GM19023 (cell line): ENCODE results near the gene EYA2.

Source experiments
- ATAC-seq: cut with Tn5 transposase; IDR thresholded peaks from one replicate; pipeline ENCODE4 v1.9.1; 2021; ENCODE audit warnings: mild to moderate bottlenecking, moderate library complexity; ENCODE audit not compliant: unreplicated experiment

Gene EYA2

GRCh38 chr20:47133809-47134456 lies 239.3 kb downstream of the EYA2 start:
- ATAC-seq, result no peak

GRCh38 chr20:47136782-47137181 lies 242.1 kb downstream of the EYA2 start:
- ATAC-seq, result no peak

GRCh38 chr20:47137231-47137870 lies 242.7 kb downstream of the EYA2 start:
- no peak for ATAC-seq

GRCh38 chr20:47139934-47140535 lies 245.4 kb downstream of the EYA2 start:
- no peak for ATAC-seq

- no peak for ATAC-seq
Measured at GRCh38 chr20:47141350-47141921, 246.8 kb downstream of the EYA2 start.

GRCh38 chr20:47141941-47142773 lies 247.5 kb downstream of the EYA2 start:
- ATAC-seq, result no peak

- ATAC-seq, result no peak
Measured at GRCh38 chr20:47142774-47143170, 248.1 kb downstream of the EYA2 start.

GRCh38 chr20:47143657-47144056 lies 249.0 kb downstream of the EYA2 start:
- ATAC-seq, result no peak

GRCh38 chr20:47144463-47144862 lies 249.8 kb downstream of the EYA2 start:
- no peak for ATAC-seq

- ATAC-seq, result no peak
Measured at GRCh38 chr20:47146686-47147085, 252.0 kb downstream of the EYA2 start.

- no peak for ATAC-seq
Measured at GRCh38 chr20:47148059-47148458, 253.4 kb downstream of the EYA2 start.

- no peak for ATAC-seq
Measured at GRCh38 chr20:47149939-47150338, 255.3 kb downstream of the EYA2 start.

- no peak for ATAC-seq
Measured at GRCh38 chr20:47150403-47151152, 255.9 kb downstream of the EYA2 start.

- no peak for ATAC-seq
Measured at GRCh38 chr20:47152068-47152467, 257.4 kb downstream of the EYA2 start.

- no peak for ATAC-seq
Measured at GRCh38 chr20:47154089-47154488, 259.4 kb downstream of the EYA2 start.

- no peak for ATAC-seq
Measured at GRCh38 chr20:47156301-47157137, 261.9 kb downstream of the EYA2 start.

- no peak for ATAC-seq
Measured at GRCh38 chr20:47159166-47159565, 264.5 kb downstream of the EYA2 start.

- no peak for ATAC-seq
Measured at GRCh38 chr20:47160240-47160639, 265.6 kb downstream of the EYA2 start.

- no peak for ATAC-seq
Measured at GRCh38 chr20:47160992-47161391, 266.3 kb downstream of the EYA2 start.

GRCh38 chr20:47161411-47161810 lies 266.8 kb downstream of the EYA2 start:
- no peak for ATAC-seq
